ENCODE results near the gene COG2.
"Not testable (repeated sequence)": the region's sequence is repeated elsewhere in the genome, so short reads cannot be mapped to it uniquely, and the experiment has no call there.

The COG2 gene

DNA sequence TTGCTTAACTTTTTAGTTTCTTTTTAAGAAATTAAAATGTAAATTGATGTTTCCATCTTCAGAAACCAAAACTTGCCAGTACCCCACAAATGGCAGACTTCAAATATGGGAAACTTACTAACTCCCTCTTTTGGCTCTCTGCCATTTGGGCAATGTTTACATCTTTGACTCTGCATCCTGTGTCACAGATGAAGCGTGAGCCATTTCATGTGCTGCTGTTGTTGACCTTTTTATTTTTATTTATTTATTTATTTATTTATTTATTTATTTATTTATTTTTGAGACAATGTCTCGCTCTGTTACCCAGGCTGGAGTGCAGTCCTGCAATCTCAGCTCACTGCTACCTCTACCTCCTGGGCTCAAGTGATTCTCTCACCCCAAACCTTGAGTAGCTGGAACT lies 16.0 kb upstream of the COG2 start:
- no peak for FAIRE-seq

GRCh38 chr1:230627767-230628166 lies 14.5 kb upstream of the COG2 start:
- FAIRE-seq = no peak

DNA sequence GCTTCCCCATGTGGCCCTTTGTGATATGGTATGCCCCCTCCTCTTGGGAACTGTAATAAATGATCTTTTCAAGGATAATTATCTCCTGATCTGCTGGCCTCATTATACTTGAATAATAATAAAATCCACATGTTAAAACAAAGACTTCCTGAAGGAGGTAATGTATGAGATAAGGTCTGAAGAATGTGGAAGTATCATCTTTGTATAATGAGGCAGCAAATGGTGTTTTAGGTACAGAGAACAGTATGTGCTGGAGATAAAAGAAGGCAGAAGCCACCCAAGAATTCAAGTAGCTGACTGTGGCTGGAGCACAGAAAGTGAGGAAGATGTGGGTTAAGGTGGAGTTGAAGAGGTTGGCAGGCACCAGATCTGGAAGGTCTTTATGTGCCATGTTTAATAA lies 12.8 kb upstream of the COG2 start:
- FAIRE-seq = no peak

DNA sequence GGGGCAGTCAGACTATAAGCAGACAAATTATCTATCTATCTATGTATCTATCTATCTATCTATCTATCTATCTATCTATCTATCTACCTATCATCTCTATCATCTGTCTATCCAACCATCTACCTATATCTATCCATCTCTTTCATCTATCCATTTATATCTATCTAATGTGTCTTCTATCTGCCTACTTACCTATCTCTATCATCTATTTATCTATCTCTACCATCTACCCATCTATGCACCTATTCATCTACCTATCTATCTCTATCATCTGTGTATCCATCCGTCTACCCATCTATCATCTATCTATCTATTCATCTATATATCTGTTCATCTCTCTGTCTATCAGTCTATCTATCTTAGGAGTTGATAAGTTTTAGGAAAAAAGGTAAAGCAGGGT lies 10.8 kb upstream of the COG2 start:
- no peak for FAIRE-seq

DNA sequence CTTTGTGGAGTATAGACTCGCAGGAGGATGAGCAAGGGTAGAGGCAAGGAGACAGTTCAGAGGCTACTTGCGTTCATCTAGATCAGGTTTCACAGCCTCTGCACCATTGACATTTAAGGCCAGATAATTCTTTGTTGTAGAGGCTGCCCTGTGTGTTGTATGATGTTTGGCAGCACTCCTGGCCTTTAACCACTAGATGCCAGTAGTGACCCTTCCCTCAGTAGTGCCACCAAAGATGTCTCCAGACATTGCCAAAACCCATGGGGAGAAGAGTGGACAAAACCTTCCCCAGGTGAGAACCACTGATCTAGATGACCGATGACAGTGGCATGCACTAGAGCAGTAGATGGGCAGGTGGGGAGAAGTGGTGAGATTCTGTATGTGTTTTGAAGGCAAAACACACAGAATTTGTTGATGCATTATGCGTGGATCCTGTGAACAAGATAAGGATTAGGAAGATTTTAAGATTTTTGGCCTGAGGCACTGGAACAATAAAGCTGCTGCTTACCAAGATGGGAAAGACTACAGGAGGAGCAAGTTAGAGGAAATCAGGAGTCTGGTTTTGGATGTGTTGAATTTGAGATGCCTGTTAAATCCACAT lies 9.9 kb upstream of the COG2 start:
- FAIRE-seq = peak; percentile 68

DNA sequence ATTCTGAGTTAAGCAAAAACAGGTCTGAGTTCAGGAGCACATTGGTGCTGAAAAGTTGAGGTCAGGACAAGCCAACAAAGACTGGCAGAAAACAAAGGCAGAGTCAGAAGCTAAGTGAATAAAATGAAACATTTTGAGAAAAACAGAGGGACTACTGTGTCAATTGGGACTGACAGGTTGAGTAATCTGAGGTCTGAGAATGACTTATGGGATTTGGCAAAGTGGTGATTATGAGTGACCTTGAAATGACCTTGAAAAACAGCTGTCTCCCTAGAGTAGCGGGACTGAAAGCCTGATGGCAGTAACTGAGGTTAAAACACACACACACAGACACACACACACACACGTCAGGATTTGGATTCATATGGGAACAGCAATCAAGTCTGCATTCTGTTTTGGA lies 8.8 kb upstream of the COG2 start:
- FAIRE-seq = no peak

DNA sequence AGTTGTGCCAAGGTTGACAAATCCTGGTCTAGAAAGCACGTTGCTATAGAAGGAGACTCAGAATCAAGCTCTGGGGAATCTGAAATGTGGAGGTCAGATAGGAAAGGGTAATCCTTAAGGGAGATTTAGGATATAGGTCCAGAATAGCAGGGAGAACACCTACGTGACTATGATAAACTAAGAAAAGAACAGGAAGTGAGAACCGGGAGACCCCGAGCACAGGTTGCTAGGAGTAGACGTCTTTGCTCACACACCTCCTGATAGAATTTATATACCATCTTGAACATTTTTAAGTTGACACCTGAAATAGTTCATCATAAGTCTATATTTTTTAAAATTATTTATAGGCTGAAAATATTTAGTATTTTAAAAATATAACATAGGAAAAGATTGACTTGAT lies 7.9 kb upstream of the COG2 start:
- FAIRE-seq = no peak

- no peak for FAIRE-seq
Measured at GRCh38 chr1:230636575-230637148, 5.6 kb upstream of the COG2 start.

GRCh38 chr1:230639714-230640209 lies 2.5 kb upstream of the COG2 start:
- FAIRE-seq = no peak

DNA sequence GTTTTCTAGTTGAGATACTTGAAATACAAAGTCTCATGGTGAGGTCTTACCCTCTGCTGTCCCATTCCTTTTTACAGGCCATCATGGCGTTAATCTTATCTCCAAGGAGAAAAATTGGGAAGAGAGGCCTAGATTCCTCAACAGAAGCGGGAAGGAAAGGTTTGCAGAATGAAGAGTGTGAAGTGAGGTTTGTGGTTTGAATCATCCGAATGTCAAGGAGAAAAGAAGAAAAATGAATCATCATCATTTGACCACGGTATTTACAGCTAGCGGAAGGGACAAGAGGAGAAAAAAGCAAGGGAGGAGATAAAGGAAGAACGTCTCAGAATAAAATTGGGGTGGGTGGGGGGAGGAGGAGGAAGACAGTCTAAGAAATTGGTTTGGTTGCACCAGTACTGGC lies 935 bp upstream of the COG2 start:
- FAIRE-seq = no peak

DNA sequence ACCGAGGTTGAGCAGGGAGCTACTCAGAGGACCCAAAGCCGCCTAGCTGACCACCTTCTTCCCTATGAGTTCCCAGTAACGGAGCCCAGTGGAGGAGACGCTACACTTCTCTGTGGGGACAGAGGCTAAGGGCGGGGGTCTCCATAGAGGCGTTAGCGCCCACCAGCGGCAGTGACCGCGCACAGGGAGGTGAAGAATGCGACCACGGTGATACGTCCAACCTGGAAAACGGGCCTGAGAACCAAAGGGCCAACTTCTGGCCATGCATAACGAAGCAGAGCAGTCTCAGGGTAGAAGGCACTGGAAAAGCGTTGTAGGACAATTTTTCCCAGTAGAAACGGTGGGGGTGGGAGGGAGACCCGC lies 400 bp upstream of the COG2 start:
- no peak for FAIRE-seq

DNA sequence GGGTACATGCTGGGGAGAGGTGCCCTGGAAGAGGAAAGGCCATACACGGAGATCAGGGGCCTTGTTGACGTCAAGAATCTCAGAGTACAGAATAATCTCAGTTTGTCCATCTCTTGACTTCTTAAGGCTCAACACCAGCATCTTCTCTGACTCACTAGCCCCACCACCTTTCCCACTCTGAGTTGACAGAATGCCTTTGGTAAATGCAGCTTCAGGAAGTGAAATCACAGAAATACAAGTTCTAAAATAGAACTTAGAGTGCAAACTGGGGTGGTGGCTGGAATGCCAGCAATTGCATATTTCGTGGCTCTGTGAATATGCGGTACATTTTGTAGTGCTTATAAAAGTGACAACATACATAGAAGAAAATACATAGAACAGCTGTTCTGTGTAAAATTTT lies 1.6 kb downstream of the COG2 start:
- no peak for FAIRE-seq

DNA sequence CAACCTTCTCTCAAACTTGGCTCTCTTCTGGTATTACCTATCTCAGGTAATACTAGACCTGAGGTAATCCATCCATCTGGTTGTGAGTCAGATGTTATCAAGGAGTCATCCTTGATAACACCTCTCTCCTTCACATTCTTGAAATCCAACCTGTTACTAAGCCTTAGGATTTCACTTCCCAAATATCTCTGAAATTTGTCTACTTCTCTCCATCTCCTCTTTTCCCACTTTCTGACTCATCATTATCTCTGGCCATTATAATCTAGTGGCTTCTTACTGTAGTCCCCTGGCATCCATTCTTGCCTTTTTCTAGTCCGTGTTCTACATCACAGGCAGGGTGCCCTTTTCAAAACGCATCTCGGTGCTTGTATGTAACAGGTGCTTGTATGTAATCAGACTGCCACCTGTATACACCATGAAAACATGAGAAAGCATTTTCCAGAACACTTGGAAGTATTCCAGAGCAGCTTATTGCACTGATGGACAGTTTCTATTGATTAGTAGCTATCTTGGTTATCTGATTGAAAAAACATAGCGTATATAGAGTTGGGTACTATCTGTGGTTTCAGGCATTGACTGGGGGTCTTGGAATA lies 4.5 kb downstream of the COG2 start:
- no peak for FAIRE-seq

GRCh38 chr1:230647321-230647720 lies 5.0 kb downstream of the COG2 start:
- FAIRE-seq = no peak

DNA sequence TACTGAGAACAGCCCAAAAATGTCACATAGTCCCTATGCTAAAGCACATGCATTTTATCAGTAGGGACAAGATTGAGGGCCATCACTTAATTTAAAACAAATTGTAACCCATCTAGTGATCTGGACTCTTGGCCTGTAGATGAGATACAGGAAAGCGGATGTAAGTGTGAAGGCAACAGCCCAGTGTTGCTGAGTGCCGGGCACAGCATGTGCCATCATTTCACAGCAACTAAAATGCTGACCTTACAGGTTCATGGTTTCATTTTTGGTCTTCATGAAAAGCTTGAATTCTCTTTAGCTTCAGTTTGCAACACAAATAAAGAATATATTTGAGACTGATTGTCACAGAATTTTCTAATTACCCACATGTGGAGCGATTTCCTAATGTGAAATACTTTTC lies 5.8 kb downstream of the COG2 start:
- no peak for FAIRE-seq

GRCh38 chr1:230650300-230650699 lies 8.0 kb downstream of the COG2 start:
- peak; percentile 26 for FAIRE-seq

DNA sequence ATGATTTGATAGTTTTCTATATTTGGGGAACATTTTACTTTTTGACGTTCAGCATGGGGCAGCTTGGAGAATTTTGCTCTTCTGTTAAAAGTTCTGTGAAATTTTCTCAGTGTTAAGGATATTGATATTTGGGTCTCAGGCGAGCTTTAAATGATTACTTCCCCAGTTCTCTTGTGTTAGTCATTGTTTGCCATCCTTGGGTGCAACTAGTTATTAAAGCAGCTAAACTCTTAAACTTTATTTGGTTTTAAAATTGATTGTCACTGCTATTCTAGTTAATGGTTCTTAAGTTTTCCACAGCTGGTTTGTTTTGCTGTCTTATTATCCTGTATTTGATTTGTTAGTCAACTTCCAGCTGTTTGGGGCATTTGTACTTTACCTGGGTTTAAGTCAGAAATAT lies 9.0 kb downstream of the COG2 start:
- no peak for FAIRE-seq

GRCh38 chr1:230656719-230657118 lies 14.4 kb downstream of the COG2 start:
- not testable (repeated sequence) for FAIRE-seq

- not testable (repeated sequence) for FAIRE-seq
Measured at GRCh38 chr1:230658103-230658502, 15.8 kb downstream of the COG2 start.

DNA sequence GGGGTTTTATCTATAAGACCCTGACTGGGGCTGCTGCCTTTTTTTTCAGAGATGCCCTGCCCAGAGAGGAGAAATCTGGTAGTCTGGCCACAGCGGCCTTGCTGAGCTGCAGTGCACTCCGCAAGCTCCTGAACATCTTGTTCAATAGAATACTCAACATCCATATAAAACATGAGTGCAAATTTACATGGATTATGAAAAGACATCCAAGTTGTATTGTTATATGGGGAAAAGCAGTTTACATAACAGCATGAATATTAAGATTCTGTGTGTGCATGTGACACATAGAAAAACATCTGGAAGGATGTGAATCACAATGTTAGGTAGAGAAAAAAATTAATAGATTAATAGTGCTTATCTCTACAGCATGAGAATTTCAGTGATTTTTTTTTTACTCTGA lies 16.4 kb downstream of the COG2 start:
- no peak for FAIRE-seq

DNA sequence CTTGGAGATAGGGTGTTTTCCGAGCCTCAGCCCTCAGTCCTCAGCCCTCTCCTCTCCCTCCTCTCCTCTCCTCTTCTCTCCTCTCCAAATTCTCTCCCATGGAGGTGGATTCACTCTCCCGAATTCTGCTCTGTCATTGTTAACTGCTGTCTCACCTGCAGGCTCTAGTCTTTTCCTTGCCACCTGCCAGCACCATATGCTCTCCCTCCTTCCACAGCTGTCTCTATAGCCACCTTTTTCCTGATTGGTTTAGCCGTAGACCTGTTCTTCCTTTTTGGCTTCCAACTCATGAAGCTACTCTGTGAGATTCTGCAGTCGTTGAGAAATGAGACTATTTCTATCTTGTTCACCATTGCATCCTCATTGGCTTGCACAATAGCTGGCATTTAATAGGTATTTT lies 19.7 kb downstream of the COG2 start:
- FAIRE-seq = no peak

DNA sequence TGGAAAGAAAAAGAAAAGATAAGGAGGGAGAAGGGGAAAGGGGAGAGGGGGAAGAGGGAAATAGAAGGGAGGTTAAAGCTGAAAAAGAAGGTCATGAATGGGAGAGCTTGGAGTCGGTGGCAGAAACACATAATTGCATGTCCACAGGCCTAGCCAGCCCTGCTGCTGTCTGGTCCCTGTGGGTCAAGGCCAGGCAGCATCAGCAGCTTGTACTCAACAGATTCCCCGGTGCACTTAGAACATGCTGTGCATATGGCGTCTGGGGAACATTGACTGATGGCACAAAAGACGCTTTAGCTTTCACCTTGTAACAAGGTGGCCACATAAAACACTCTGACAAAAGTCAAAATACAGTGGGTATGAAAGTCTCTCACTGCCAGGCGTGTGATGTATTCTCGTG lies 25.9 kb downstream of the COG2 start:
- no peak for FAIRE-seq

DNA sequence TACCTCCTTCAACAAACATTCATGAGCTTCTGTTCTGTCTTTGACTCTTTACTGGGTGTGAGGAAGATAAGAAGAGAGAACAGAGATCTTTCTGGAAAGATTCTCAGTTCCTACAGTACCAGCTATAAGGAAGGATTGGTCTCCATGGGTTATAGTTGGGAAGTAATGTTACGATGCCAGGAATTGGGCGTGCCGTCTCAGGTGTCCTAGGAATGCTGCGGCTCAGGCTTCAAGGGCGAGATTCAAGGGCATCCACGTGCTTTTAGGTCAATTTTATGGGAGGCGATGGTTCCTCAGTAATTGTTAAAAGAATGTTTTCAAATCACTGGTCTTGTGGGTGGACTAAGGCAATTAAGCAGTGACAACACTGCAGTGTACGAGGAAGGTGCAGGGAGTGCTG lies 27.3 kb downstream of the COG2 start:
- FAIRE-seq = no peak

GRCh38 chr1:230674581-230674980 lies 32.3 kb downstream of the COG2 start:
- FAIRE-seq = no peak

GRCh38 chr1:230677200-230677599 lies 34.9 kb downstream of the COG2 start:
- FAIRE-seq = no peak
